Ishikawa (cell line): Measurements from ENCODE around the gene DAB2IP.

Source experiments
- CEBPB ChIP-seq: IDR thresholded peaks from 2 replicates; pipeline ENCODE4 v1.6.1; 2012
- CREB1 ChIP-seq: IDR thresholded peaks from 2 replicates; pipeline ENCODE4 v1.6.1; 2012; ENCODE audit warnings: low read depth
- EGR1 ChIP-seq: IDR thresholded peaks from 2 replicates; pipeline ENCODE4 v1.6.1; 2012
- EP300 ChIP-seq: IDR thresholded peaks from 2 replicates; pipeline ENCODE4 v1.6.1; 2012; ENCODE audit warnings: borderline replicate concordance
- FOXM1 ChIP-seq: IDR thresholded peaks from 2 replicates; pipeline ENCODE4 v1.6.1; 2012; ENCODE audit warnings: low read depth, borderline replicate concordance
- RAD21 ChIP-seq: IDR thresholded peaks from 2 replicates; pipeline ENCODE4 v1.6.1; 2012; ENCODE audit warnings: low read depth
- TAF1 ChIP-seq: IDR thresholded peaks from 2 replicates; pipeline ENCODE4 v1.6.1; 2012; ENCODE audit warnings: low read depth, mild to moderate bottlenecking
- TCF12 ChIP-seq: IDR thresholded peaks from 2 replicates; pipeline ENCODE4 v1.6.1; 2012; ENCODE audit warnings: low read depth
- TEAD4 ChIP-seq: IDR thresholded peaks from 2 replicates; pipeline ENCODE4 v1.6.1; 2012
- YY1 ChIP-seq: IDR thresholded peaks from 2 replicates; pipeline ENCODE4 v1.6.1; 2012; ENCODE audit warnings: low read depth
- ZBTB7A ChIP-seq: IDR thresholded peaks from 2 replicates; pipeline ENCODE4 v1.6.1; 2012; ENCODE audit warnings: low read depth
- TF ChIP-seq, protein P1 (sequence below): IDR thresholded peaks from 2 replicates; pipeline ENCODE4 v1.6.1; 2012
- TF ChIP-seq, protein P2 (sequence below): IDR thresholded peaks from 2 replicates; pipeline ENCODE4 v1.6.1; 2012; ENCODE audit warnings: low read depth, mild to moderate bottlenecking
- TF ChIP-seq, protein P3 (sequence below): IDR thresholded peaks from 2 replicates; pipeline ENCODE4 v1.6.1; 2012

DNA sequence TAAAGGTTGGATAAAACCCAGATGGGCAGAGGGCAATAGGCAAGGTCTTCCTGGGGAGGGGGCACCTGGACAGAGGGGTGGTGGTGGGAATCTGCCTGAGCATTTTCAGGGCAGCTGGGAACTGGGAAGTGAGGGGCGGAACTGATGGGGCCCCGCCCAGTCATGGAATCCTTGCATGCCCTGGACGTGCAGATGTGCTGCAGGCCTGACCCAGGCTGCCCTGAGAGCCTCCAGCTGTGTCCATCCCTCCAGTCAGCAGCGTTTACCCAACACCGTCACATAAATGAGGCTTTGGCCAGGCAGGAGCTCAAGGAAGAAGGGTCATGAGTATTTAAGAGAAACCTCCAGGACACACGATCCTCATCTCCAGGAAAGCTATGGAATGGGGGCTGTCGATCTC, 70.3 kb downstream of the DAB2IP start:
- TF ChIP-seq FOXM1: no peak
- TF ChIP-seq, protein P1, sequence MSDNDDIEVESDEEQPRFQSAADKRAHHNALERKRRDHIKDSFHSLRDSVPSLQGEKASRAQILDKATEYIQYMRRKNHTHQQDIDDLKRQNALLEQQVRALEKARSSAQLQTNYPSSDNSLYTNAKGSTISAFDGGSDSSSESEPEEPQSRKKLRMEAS: no peak
- no peak for TF ChIP-seq RAD21
- no peak for TF ChIP-seq CREB1
- TF ChIP-seq CEBPB: no peak
- no peak for TF ChIP-seq TAF1
- TF ChIP-seq TEAD4: no peak
- TF ChIP-seq EP300: no peak
- TF ChIP-seq, protein P2, sequence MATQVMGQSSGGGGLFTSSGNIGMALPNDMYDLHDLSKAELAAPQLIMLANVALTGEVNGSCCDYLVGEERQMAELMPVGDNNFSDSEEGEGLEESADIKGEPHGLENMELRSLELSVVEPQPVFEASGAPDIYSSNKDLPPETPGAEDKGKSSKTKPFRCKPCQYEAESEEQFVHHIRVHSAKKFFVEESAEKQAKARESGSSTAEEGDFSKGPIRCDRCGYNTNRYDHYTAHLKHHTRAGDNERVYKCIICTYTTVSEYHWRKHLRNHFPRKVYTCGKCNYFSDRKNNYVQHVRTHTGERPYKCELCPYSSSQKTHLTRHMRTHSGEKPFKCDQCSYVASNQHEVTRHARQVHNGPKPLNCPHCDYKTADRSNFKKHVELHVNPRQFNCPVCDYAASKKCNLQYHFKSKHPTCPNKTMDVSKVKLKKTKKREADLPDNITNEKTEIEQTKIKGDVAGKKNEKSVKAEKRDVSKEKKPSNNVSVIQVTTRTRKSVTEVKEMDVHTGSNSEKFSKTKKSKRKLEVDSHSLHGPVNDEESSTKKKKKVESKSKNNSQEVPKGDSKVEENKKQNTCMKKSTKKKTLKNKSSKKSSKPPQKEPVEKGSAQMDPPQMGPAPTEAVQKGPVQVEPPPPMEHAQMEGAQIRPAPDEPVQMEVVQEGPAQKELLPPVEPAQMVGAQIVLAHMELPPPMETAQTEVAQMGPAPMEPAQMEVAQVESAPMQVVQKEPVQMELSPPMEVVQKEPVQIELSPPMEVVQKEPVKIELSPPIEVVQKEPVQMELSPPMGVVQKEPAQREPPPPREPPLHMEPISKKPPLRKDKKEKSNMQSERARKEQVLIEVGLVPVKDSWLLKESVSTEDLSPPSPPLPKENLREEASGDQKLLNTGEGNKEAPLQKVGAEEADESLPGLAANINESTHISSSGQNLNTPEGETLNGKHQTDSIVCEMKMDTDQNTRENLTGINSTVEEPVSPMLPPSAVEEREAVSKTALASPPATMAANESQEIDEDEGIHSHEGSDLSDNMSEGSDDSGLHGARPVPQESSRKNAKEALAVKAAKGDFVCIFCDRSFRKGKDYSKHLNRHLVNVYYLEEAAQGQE: no peak
- TF ChIP-seq EGR1: no peak
- TF ChIP-seq ZBTB7A: no peak
- TF ChIP-seq, protein P3, sequence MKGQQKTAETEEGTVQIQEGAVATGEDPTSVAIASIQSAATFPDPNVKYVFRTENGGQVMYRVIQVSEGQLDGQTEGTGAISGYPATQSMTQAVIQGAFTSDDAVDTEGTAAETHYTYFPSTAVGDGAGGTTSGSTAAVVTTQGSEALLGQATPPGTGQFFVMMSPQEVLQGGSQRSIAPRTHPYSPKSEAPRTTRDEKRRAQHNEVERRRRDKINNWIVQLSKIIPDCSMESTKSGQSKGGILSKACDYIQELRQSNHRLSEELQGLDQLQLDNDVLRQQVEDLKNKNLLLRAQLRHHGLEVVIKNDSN: no peak
- TF ChIP-seq YY1: no peak
- no peak for TF ChIP-seq TCF12
